Endothelial cell of umbilical vein (primary cell): Measurements from ENCODE around the gene C12orf43. TPM values are rescaled to one million over a fixed set of nuclear protein-coding genes. Genes with fewer than 3 reads are reported as not detected.

ENCODE experiments used
- BruUV-seq: library from RNA; stranded (reverse); fragments of 400-500 nt; replicated peaks from 2 replicates; lab custom pipeline; 2021; lab: Mats Ljungman, UMichigan
- CTCF ChIA-PET: fragments of 300-600, 350-600 bp; sonication (Branson Sonifier 250); formaldehyde crosslinking; loops from one replicate; lab custom pipeline; 2021; ENCODE audit warnings: antibody characterized with exemption, inconsistent platforms; lab: Charles Lee
- POLR2A ChIA-PET: fragments of 300-600, 350-600 bp; sonication (Branson Sonifier 250); formaldehyde crosslinking; loops from one replicate; lab custom pipeline; 2021; ENCODE audit warnings: antibody characterized with exemption, inconsistent platforms; lab: Charles Lee
- DNase-seq: peaks from one replicate; pipeline ENCODE4 v3.0.0-alpha.2; 2011; ENCODE audit warnings: low read depth, low spot score
- FAIRE-seq: peaks from 2 replicates; lab custom pipeline; 2011; peaks lifted over from hg19 to GRCh38; lab: Jason Lieb, UNC
- H2AFZ ChIP-seq: 2 replicates; pipeline ENCODE4 v1.6.0; 2012; ENCODE audit warnings: low read depth, low read length, control low read depth, inconsistent platforms
- H3K27ac ChIP-seq: 2 replicates; pipeline ENCODE4 v1.5.1; 2011; ENCODE audit warnings: low read depth, mild to moderate bottlenecking, control low read depth, low read length, moderate library complexity; ENCODE audit not compliant: insufficient read depth
- H3K27me3 ChIP-seq, 2 experiments: 2 replicates each; pipeline versions ENCODE4 v1.6.0 to v1.6.1; 2011; ENCODE audit warnings: low read length in 2 of 2, mixed read lengths in 1 of 2; ENCODE audit not compliant: control insufficient read depth in 2 of 2, insufficient read depth in 2 of 2
- H3K36me3 ChIP-seq, 2 experiments: 2 replicates in 1 of 2; 3 replicates in 1 of 2; pipeline ENCODE4 v1.5.1; 2011; ENCODE audit warnings: low read length in 2 of 2, mild to moderate bottlenecking in 1 of 2, moderate library complexity in 1 of 2; ENCODE audit not compliant: control insufficient read depth in 2 of 2, insufficient read depth in 2 of 2; ENCODE audit errors: extremely low read depth in 1 of 2
- H3K4me1 ChIP-seq: 3 replicates; pipeline ENCODE4 v1.5.1; 2011; ENCODE audit warnings: mild to moderate bottlenecking, low read length; ENCODE audit not compliant: control insufficient read depth, insufficient read depth; ENCODE audit errors: extremely low read depth
- H3K4me2 ChIP-seq: 2 replicates; pipeline ENCODE4 v1.6.1; 2011; ENCODE audit warnings: low read length, control low read depth, mixed read lengths; ENCODE audit not compliant: insufficient read depth
- H3K4me3 ChIP-seq, 3 experiments: fragments of 200-600 bp in 1 of 3; sonication (generic), shearing (Covaris generic) in 1 of 3; replicated peaks in 1 of 3; 2 replicates each; pipeline ENCODE4 v1.5.1; 2011 to 2016; ENCODE audit warnings: control low read depth in 3 of 3, low read length in 3 of 3, mild to moderate bottlenecking in 2 of 3, inconsistent platforms in 1 of 3, low read depth in 1 of 3, moderate library complexity in 1 of 3; ENCODE audit not compliant: insufficient read depth in 1 of 3
- H3K79me2 ChIP-seq: 2 replicates; pipeline ENCODE4 v1.6.0; 2012; ENCODE audit warnings: low read length, inconsistent platforms; ENCODE audit not compliant: control insufficient read depth, insufficient read depth
- H3K9ac ChIP-seq: replicated peaks from 2 replicates; pipeline ENCODE3; 2011; ENCODE audit warnings: low read length, control low read depth; ENCODE audit not compliant: insufficient read depth; ENCODE audit errors: extremely low read depth
- H3K9me1 ChIP-seq: replicated peaks from 3 replicates; pipeline ENCODE4 v1.6.0; 2011; ENCODE audit warnings: mild to moderate bottlenecking, low read length; ENCODE audit not compliant: control insufficient read depth, insufficient read depth; ENCODE audit errors: extremely low read depth
- H3K9me3 ChIP-seq: replicated peaks from 2 replicates; pipeline ENCODE4 v1.5.1; 2012; ENCODE audit warnings: low read length, inconsistent platforms; ENCODE audit not compliant: control insufficient read depth, insufficient read depth
- H4K20me1 ChIP-seq: replicated peaks from 2 replicates; pipeline ENCODE3; 2011; ENCODE audit warnings: mild to moderate bottlenecking, low read length; ENCODE audit not compliant: control insufficient read depth, insufficient read depth; ENCODE audit errors: extremely low read depth
- EZH2 ChIP-seq: IDR thresholded peaks from 2 replicates; pipeline ENCODE4 v1.6.1; 2012; ENCODE audit warnings: borderline replicate concordance, low read depth, mild to moderate bottlenecking, moderate library complexity, low read length, inconsistent platforms; ENCODE audit not compliant: severe bottlenecking
- FOS ChIP-seq: IDR thresholded peaks from 2 replicates; pipeline ENCODE4 v1.6.1; 2011; ENCODE audit warnings: mild to moderate bottlenecking, low read length, moderate library complexity, borderline replicate concordance; ENCODE audit not compliant: insufficient read depth
- GATA2 ChIP-seq: IDR thresholded peaks from 2 replicates; pipeline ENCODE4 v1.7.0; 2011; ENCODE audit warnings: low read depth, mild to moderate bottlenecking, moderate library complexity, mixed read lengths, low read length; ENCODE audit not compliant: insufficient read length, insufficient read depth
- JUN ChIP-seq: IDR thresholded peaks from 2 replicates; pipeline ENCODE4 v1.6.1; 2011; ENCODE audit warnings: borderline replicate concordance, low read depth; ENCODE audit not compliant: insufficient read length, insufficient read depth
- MYC ChIP-seq: IDR thresholded peaks from one replicate; pipeline ENCODE4 v1.6.1; 2011; ENCODE audit warnings: mild to moderate bottlenecking, low read depth, low read length
- POLR2A ChIP-seq: IDR thresholded peaks from 2 replicates; pipeline ENCODE4 v1.6.1; 2012; ENCODE audit warnings: low read depth, mild to moderate bottlenecking, control low read depth, low read length
- POLR2AphosphoS5 ChIP-seq: IDR thresholded peaks from 2 replicates; pipeline ENCODE4 v1.6.1; 2012; ENCODE audit warnings: low read depth, mild to moderate bottlenecking, control low read depth, low read length, moderate library complexity; ENCODE audit not compliant: insufficient read depth
- dilution Hi-C: fragments of 300-500 bp; cut with MboI; formaldehyde crosslinking; loops from one replicate; pipeline ENCODE4 v1.15.0; 2019; ENCODE audit warnings: low sequenced_read_pairs; ENCODE audit not compliant: extremely low pct_ligation_motif_present
- intact Hi-C: fragments of 100-400 bp; cut with micrococcal nuclease; formaldehyde crosslinking; loops from one replicate; pipeline ENCODE4 v1.10.0; 2022
- polyA plus RNA-seq, 4 experiments: library from polyadenylated mRNA; depleted of rRNA in 3 of 4; stranded (reverse) in 3 of 4; unstranded in 1 of 4; fragments of >200 nt; gene quantifications; 2 replicates each; pipeline versions ENCODE4 v1.2.1 to v1.2.3, GENCODE V29; 2011 to 2012; ENCODE audit warnings: missing spikeins in 1 of 4
- total RNA-seq: library from RNA; stranded (reverse); gene quantifications from 2 replicates; pipeline ENCODE4 v1.2.3, GENCODE V29; 2021
- TF ChIP-seq, protein P1 (sequence below): IDR thresholded peaks from 2 replicates; pipeline ENCODE4 v1.6.1; 2011; ENCODE audit not compliant: insufficient read depth, insufficient read length
- TF ChIP-seq, protein P2 (sequence below), 2 donors: IDR thresholded peaks; 1 replicate in 1 of 2; 2 replicates in 1 of 2; pipeline ENCODE4 v1.5.1; 2011; ENCODE audit warnings: low read length in 2 of 2, mild to moderate bottlenecking in 2 of 2, moderate library complexity in 2 of 2, control low read depth in 1 of 2, inconsistent platforms in 1 of 2, low read depth in 1 of 2; ENCODE audit not compliant: insufficient read depth in 1 of 2; ENCODE audit errors: extremely low read depth in 1 of 2

The C12orf43 gene
- total and polyA plus RNA-seq, 2 donors (not counting 3 experiments of a cell fraction or from before 2014, with no cell fraction given): 12.3 to 24.7 TPM

DNA sequence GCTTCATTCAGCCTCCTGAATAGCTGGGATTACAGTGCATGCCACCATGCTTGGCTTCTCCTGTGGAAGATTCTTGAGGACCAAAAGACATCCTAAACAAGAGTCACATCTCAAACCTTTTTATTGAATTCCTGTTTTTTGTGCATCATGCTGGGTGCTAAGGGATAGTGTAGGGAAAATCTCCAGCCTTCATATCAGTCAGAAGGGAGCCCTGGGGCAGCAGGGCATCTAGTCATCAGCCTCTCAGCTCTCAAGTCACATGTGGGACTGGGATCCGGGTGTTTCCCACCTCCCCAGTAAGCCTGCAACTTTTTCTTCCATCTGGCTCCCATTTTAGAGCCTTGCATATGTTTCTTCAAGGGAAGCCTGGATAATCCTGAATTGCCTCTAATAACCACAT is 47.8 kb upstream of the C12orf43 start:
- DNase-seq (no peak), FAIRE-seq (no peak)
- H3K4me2 ChIP-seq: no peak overlapping the region
- no peaks in the 10 kb centered on the region for H3K9me1 ChIP-seq
- POLR2A ChIA-PET: interaction anchor here (0.5 kb wide), 1 partner anchor 161 kb away, joined by 3 read pairs; no protein-coding TSS in a partner anchor
- intact Hi-C loops (loop anchor here (5.0 kb wide), 1 partner anchor 148 kb away; the partner anchor contains the start of gene P2RX4), dilution Hi-C loops (no loop called here)
- no peaks in the 10 kb centered on the region for H4K20me1 ChIP-seq
- H3K27me3 ChIP-seq: peaks cover 0 to 5% of the 10 kb centered on the region in 2 experiments
- H3K4me3 ChIP-seq: no peak overlapping the region
- BruUV-seq: no TSS peak
- CTCF ChIA-PET: interaction anchor here (3.0 to 5.9 kb wide), 2 partner anchors 32 to 46 kb away, joined by 17 to 45 read pairs; no protein-coding TSS in a partner anchor
- no peak overlapping the region for H2AFZ ChIP-seq
- peaks cover 4% of the 10 kb centered on the region for H3K4me1 ChIP-seq
- H3K9ac ChIP-seq: no peak overlapping the region
- TF ChIP-seq GATA2: no peak
- no peak for TF ChIP-seq POLR2A
- no peak for TF ChIP-seq EZH2
- TF ChIP-seq POLR2AphosphoS5: no peak
- TF ChIP-seq, protein P1, sequence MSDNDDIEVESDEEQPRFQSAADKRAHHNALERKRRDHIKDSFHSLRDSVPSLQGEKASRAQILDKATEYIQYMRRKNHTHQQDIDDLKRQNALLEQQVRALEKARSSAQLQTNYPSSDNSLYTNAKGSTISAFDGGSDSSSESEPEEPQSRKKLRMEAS: no peak
- TF ChIP-seq, protein P2, sequence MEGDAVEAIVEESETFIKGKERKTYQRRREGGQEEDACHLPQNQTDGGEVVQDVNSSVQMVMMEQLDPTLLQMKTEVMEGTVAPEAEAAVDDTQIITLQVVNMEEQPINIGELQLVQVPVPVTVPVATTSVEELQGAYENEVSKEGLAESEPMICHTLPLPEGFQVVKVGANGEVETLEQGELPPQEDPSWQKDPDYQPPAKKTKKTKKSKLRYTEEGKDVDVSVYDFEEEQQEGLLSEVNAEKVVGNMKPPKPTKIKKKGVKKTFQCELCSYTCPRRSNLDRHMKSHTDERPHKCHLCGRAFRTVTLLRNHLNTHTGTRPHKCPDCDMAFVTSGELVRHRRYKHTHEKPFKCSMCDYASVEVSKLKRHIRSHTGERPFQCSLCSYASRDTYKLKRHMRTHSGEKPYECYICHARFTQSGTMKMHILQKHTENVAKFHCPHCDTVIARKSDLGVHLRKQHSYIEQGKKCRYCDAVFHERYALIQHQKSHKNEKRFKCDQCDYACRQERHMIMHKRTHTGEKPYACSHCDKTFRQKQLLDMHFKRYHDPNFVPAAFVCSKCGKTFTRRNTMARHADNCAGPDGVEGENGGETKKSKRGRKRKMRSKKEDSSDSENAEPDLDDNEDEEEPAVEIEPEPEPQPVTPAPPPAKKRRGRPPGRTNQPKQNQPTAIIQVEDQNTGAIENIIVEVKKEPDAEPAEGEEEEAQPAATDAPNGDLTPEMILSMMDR (IDR thresholded peaks at IDR 0.05; ENCODE audit: extremely low read depth in 1 of 2, insufficient read depth in 1 of 2, low read depth in 1 of 2, low read length in 2 of 2): no peak
- no peak for TF ChIP-seq MYC
- no peak for TF ChIP-seq JUN
- TF ChIP-seq FOS: no peak
- no peaks in the 10 kb centered on the region for H3K79me2 ChIP-seq
- no peaks in the 10 kb centered on the region for H3K9me3 ChIP-seq
- no peaks in the 10 kb centered on the region for H3K36me3 ChIP-seq
- no peak overlapping the region for H3K27ac ChIP-seq
